HepG2 (cell line): ENCODE results near the gene COG5.

Source experiments
- EZH2 ChIP-seq: conservative IDR thresholded peaks from 2 replicates; pipeline ENCODE4 v1.6.1; 2012; ENCODE audit warnings: mild to moderate bottlenecking, low read depth, low read length, moderate library complexity
- NFATC3 ChIP-seq: sonication (generic); formaldehyde crosslinking; IDR thresholded peaks from 2 replicates; pipeline ENCODE4 v1.5.1; 2020; ENCODE audit warnings: mild to moderate bottlenecking, missing genetic modification reagents
- POLR2A ChIP-seq, 2 experiments: IDR thresholded peaks; 2 replicates each; pipeline ENCODE4 v1.6.1; 2011; ENCODE audit warnings: low read depth in 2 of 2, low read length in 2 of 2, mild to moderate bottlenecking in 1 of 2, moderate library complexity in 1 of 2; ENCODE audit not compliant: insufficient read depth in 1 of 2
- ZFP36 ChIP-seq: fragments of 150-350 bp; IDR thresholded peaks from 2 replicates; pipeline ENCODE4 v1.6.1; 2018; ENCODE audit warnings: borderline replicate concordance, low read length, low read depth; ENCODE audit not compliant: partially characterized antibody
- ZFP37 ChIP-seq: sonication (generic); formaldehyde crosslinking; IDR thresholded peaks from 2 replicates; pipeline ENCODE4 v1.4.0; 2020; ENCODE audit warnings: missing genetic modification reagents, borderline replicate concordance
- ZNF354B ChIP-seq: sonication (generic); formaldehyde crosslinking; IDR thresholded peaks from 2 replicates; pipeline ENCODE4 v1.8.0; 2022; ENCODE audit warnings: mild to moderate bottlenecking, missing genetic modification reagents
- ZSCAN25 ChIP-seq: sonication (generic); formaldehyde crosslinking; IDR thresholded peaks from 2 replicates; pipeline ENCODE4 v1.8.0; 2022; ENCODE audit warnings: mild to moderate bottlenecking, missing genetic modification reagents
- TF ChIP-seq, protein P1 (sequence below): IDR thresholded peaks from 2 replicates; pipeline ENCODE4 v1.6.1; 2012; ENCODE audit warnings: inconsistent platforms
- TF ChIP-seq, protein P2 (sequence below), 2 experiments: fragments of 450-650 bp in 1 of 2; sonication (generic) in 1 of 2; formaldehyde crosslinking; IDR thresholded peaks; 2 replicates each; pipeline versions ENCODE4 v1.5.0 to v1.8.0; 2020 to 2022; ENCODE audit warnings: mild to moderate bottlenecking in 1 of 2, missing genetic modification reagents in 1 of 2
- TF ChIP-seq, protein P3 (sequence below): sonication (generic); formaldehyde crosslinking; IDR thresholded peaks from 2 replicates; pipeline ENCODE4 v1.5.0; 2020; ENCODE audit warnings: mild to moderate bottlenecking, missing genetic modification reagents, moderate library complexity

DNA sequence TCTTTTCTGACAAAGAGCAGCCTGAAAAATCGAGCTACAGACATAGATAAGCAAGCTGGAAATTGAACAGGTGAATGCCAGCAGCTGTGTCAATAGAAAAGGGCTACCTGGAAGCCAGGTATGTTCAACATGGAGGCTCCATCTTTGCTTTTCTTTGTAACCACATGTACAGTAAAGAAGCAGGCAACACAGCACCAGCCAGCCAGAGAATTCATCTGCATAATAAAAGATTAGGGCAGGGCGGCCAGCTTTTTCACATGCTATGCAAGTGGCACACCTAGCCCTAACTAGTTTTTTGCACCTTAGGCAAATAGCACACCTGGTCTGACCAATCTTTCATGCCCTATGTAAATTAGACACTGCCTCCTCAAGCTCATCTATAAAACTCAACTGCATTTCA is 25.7 kb downstream of the COG5 start:
- TF ChIP-seq ZFP37 (CRISPR knock-in tag) = no peak
- no peak for TF ChIP-seq POLR2A (IDR thresholded peaks at IDR 0.05; ENCODE audit: insufficient read depth in 1 of 2, low read depth in 2 of 2, low read length in 2 of 2)
- TF ChIP-seq, protein P1, sequence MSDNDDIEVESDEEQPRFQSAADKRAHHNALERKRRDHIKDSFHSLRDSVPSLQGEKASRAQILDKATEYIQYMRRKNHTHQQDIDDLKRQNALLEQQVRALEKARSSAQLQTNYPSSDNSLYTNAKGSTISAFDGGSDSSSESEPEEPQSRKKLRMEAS = no peak
- TF ChIP-seq NFATC3 (CRISPR knock-in tag) = no peak
- TF ChIP-seq, protein P2, sequence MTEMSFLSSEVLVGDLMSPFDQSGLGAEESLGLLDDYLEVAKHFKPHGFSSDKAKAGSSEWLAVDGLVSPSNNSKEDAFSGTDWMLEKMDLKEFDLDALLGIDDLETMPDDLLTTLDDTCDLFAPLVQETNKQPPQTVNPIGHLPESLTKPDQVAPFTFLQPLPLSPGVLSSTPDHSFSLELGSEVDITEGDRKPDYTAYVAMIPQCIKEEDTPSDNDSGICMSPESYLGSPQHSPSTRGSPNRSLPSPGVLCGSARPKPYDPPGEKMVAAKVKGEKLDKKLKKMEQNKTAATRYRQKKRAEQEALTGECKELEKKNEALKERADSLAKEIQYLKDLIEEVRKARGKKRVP (CRISPR knock-in tag; IDR thresholded peaks at IDR 0.05) = no peak
- TF ChIP-seq ZSCAN25 = no peak
- TF ChIP-seq, protein P3, sequence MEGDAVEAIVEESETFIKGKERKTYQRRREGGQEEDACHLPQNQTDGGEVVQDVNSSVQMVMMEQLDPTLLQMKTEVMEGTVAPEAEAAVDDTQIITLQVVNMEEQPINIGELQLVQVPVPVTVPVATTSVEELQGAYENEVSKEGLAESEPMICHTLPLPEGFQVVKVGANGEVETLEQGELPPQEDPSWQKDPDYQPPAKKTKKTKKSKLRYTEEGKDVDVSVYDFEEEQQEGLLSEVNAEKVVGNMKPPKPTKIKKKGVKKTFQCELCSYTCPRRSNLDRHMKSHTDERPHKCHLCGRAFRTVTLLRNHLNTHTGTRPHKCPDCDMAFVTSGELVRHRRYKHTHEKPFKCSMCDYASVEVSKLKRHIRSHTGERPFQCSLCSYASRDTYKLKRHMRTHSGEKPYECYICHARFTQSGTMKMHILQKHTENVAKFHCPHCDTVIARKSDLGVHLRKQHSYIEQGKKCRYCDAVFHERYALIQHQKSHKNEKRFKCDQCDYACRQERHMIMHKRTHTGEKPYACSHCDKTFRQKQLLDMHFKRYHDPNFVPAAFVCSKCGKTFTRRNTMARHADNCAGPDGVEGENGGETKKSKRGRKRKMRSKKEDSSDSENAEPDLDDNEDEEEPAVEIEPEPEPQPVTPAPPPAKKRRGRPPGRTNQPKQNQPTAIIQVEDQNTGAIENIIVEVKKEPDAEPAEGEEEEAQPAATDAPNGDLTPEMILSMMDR = no peak
- no peak for TF ChIP-seq ZFP36
- TF ChIP-seq EZH2 = no peak
- no peak for TF ChIP-seq ZNF354B (CRISPR knock-in tag)
